Transverse colon (tissue), 4 donors: ENCODE measurements around the gene SPOCK3. TPM values are rescaled to one million over a fixed set of nuclear protein-coding genes. Genes with fewer than 3 reads are reported as not detected.

ENCODE experiments used
- DNase-seq: peaks from one replicate; pipeline ENCODE4 v3.0.0-alpha.2; 2019
- H3K27ac ChIP-seq, 4 donors: fragments of 200-600 bp; sonication (generic); 2 replicates each; pipeline ENCODE4 v1.5.1; 2016 to 2018; ENCODE audit warnings: inconsistent platforms in 4 of 4
- H3K27me3 ChIP-seq: fragments of 200-600 bp; sonication (generic); 2 replicates; pipeline ENCODE4 v1.5.1; 2017; ENCODE audit warnings: inconsistent platforms
- H3K36me3 ChIP-seq, 4 donors: fragments of 200-600 bp; sonication (generic); 2 replicates each; pipeline ENCODE4 v1.5.1; 2017 to 2019; ENCODE audit warnings: inconsistent platforms in 4 of 4
- H3K4me1 ChIP-seq, 4 donors: fragments of 200-600 bp; sonication (generic); 2 replicates each; pipeline ENCODE4 v1.5.1; 2017 to 2020; ENCODE audit warnings: inconsistent platforms in 4 of 4
- H3K4me3 ChIP-seq, 4 donors: fragments of 200-600 bp; sonication (generic); 1 replicate in 1 of 4; 2 replicates in 3 of 4; pipeline versions ENCODE4 v1.5.1 to v1.6.1; 2017 to 2019; ENCODE audit warnings: inconsistent platforms in 4 of 4
- H3K9me3 ChIP-seq, 2 donors: fragments of 200-600 bp; sonication (generic); 2 replicates each; pipeline ENCODE4 v1.5.1; 2017 to 2019; ENCODE audit warnings: inconsistent platforms in 2 of 2
- CTCF ChIP-seq, 5 experiments: fragments of 200-600 bp in 3 of 5; fragments of 450-650 bp in 2 of 5; sonication (generic) in 3 of 5; IDR thresholded peaks; 1 replicate in 2 of 5; 2 replicates in 3 of 5; pipeline ENCODE4 v1.5.1; 2016 to 2017; ENCODE audit warnings: antibody characterized with exemption in 5 of 5, inconsistent platforms in 3 of 5, mild to moderate bottlenecking in 2 of 5, moderate library complexity in 1 of 5
- EP300 ChIP-seq: sonication (generic); formaldehyde crosslinking; IDR thresholded peaks from one replicate; pipeline ENCODE4 v1.6.1; 2017; ENCODE audit warnings: antibody characterized with exemption, low read depth
- POLR2A ChIP-seq: fragments of 450-650 bp; IDR thresholded peaks from one replicate; pipeline ENCODE4 v1.6.1; 2016; ENCODE audit warnings: antibody characterized with exemption, mild to moderate bottlenecking, moderate library complexity
- POLR2AphosphoS5 ChIP-seq, 3 donors: sonication (generic); formaldehyde crosslinking; IDR thresholded peaks; one replicate each; pipeline ENCODE4 v1.6.1; 2016; ENCODE audit warnings: antibody characterized with exemption in 3 of 3
- WGBS, 2 donors: methylation state at CpG; one replicate each; pipeline ENCODE4 v1.1.5; 2018; ENCODE audit warnings: low coverage in 1 of 2; 5-methylcytosine and 5-hydroxymethylcytosine counted together
- in situ Hi-C, 4 donors: fragments of 200-750 bp; cut with MboI; loops; one replicate each; pipeline versions ENCODE4 v1.15.0 to v1.15.1; 2017; ENCODE audit warnings: low sequenced_read_pairs in 3 of 4, low pct_ligation_motif_present in 1 of 4, low pct_unique_long_range_greater_than_20kb in 1 of 4
- intact Hi-C: fragments of 100-400 bp; cut with DNase I; formaldehyde crosslinking; loops from one replicate; pipeline ENCODE4 v1.15.1; 2023; ENCODE audit warnings: low total_unique reads
- total RNA-seq, 4 donors: library from RNA; depleted of rRNA; stranded (reverse); fragments of >200 nt; gene quantifications; one replicate each; pipeline ENCODE4 v1.1.0, GENCODE V29; 2016

SPOCK3 gene
- total RNA-seq, 4 donors from 2014 or later, result 0.27 to 0.64 TPM; not detected in 2

GRCh38 chr4:167105857-167106256 is 128.4 kb downstream of the SPOCK3 start:
- H3K27me3 ChIP-seq, result no peaks in the 10 kb centered on the region
- intact Hi-C loops, result no loop called here
- in situ Hi-C loops, result no loop called here

GRCh38 chr4:167102475-167102874 is 131.8 kb downstream of the SPOCK3 start:
- no peaks in the 10 kb centered on the region for H3K4me1 ChIP-seq
- no peaks in the 10 kb centered on the region for H3K27me3 ChIP-seq
- intact Hi-C loops (no loop called here), in situ Hi-C loops (no loop called here)
- TF ChIP-seq CTCF (IDR thresholded peaks at IDR 0.05), result no peak
- no peak for TF ChIP-seq POLR2A
- no peak for TF ChIP-seq EP300
- TF ChIP-seq POLR2AphosphoS5 (IDR thresholded peaks at IDR 0.05), result no peak
- H3K4me3 ChIP-seq, result no peak overlapping the region
- H3K36me3 ChIP-seq, result no peaks in the 10 kb centered on the region
- no peak for DNase-seq
- 0 to 71% methylated on average over 1 to 5 of the region's 5 CpGs for WGBS, 2 donors
- H3K27ac ChIP-seq, result no peak overlapping the region
- no peaks in the 10 kb centered on the region for H3K9me3 ChIP-seq

More at GRCh38 chr4:167105857-167106256, 128.4 kb downstream of the SPOCK3 start:
- Histone ChIP-seq H3K27ac (no peak overlapping the region), H3K4me1 (no peaks in the 10 kb centered on the region), H3K9me3 (no peaks in the 10 kb centered on the region), H3K4me3 (no peak overlapping the region), H3K36me3 (no peaks in the 10 kb centered on the region)
- DNase-seq, result no peak
- TF ChIP-seq CTCF (IDR thresholded peaks at IDR 0.05) (no peak), EP300 (no peak), POLR2AphosphoS5 (IDR thresholded peaks at IDR 0.05) (no peak), POLR2A (no peak)

- no peak for TF ChIP-seq POLR2AphosphoS5 (IDR thresholded peaks at IDR 0.05)
- no peak for TF ChIP-seq POLR2A
- no peak for TF ChIP-seq EP300
- TF ChIP-seq CTCF (IDR thresholded peaks at IDR 0.05), result no peak
- no peaks in the 10 kb centered on the region for H3K27me3 ChIP-seq
- H3K4me3 ChIP-seq, result no peak overlapping the region
- DNase-seq, result no peak
- H3K36me3 ChIP-seq, result no peaks in the 10 kb centered on the region
- in situ Hi-C loops (no loop called here), intact Hi-C loops (no loop called here)
- 64 to 71% methylated on average over 2 of the region's 2 CpGs for WGBS, 2 donors
- no peak overlapping the region for H3K27ac ChIP-seq
- H3K4me1 ChIP-seq, result no peaks in the 10 kb centered on the region
- H3K9me3 ChIP-seq, result no peaks in the 10 kb centered on the region
These were observed 133.3 kb downstream of the SPOCK3 start for GRCh38 chr4:167101035-167101434.

GRCh38 chr4:167100120-167100519 is 134.2 kb downstream of the SPOCK3 start:
- Histone ChIP-seq H3K9me3 (no peaks in the 10 kb centered on the region), H3K36me3 (no peaks in the 10 kb centered on the region), H3K27me3 (no peaks in the 10 kb centered on the region), H3K4me1 (no peaks in the 10 kb centered on the region), H3K4me3 (no peak overlapping the region), H3K27ac (no peak overlapping the region)
- no peak for TF ChIP-seq POLR2AphosphoS5 (IDR thresholded peaks at IDR 0.05)
- no peak for TF ChIP-seq CTCF (IDR thresholded peaks at IDR 0.05)
- TF ChIP-seq POLR2A, result no peak
- TF ChIP-seq EP300, result no peak
- no peak for DNase-seq
- intact Hi-C loops (no loop called here), in situ Hi-C loops (no loop called here)
- 10 to 33% methylated on average over 1 of the region's 1 CpG for WGBS, 2 donors
